ENCODE results near the gene P4HA3.

Gene P4HA3

GRCh38 chr11:74316772-74317505 is 5.5 kb upstream of the P4HA3 start:
- DNase-seq = no peak

- DNase-seq = no peak
Observed at GRCh38 chr11:74312326-74312725, 886 bp upstream of the P4HA3 start.

- no peak for DNase-seq
Observed at GRCh38 chr11:74310857-74311256, 583 bp downstream of the P4HA3 start.

- DNase-seq = no peak
Observed at GRCh38 chr11:74307434-74307833, 4.0 kb downstream of the P4HA3 start.

GRCh38 chr11:74306435-74307175 is 4.8 kb downstream of the P4HA3 start:
- no peak for DNase-seq

- DNase-seq = no peak
Observed at GRCh38 chr11:74299015-74299414, 12.4 kb downstream of the P4HA3 start.

- no peak for DNase-seq
Observed at GRCh38 chr11:74297484-74297883, 14.0 kb downstream of the P4HA3 start.

GRCh38 chr11:74288911-74289310 is 22.5 kb downstream of the P4HA3 start:
- no peak for DNase-seq

GRCh38 chr11:74288161-74288560 is 23.3 kb downstream of the P4HA3 start:
- no peak for DNase-seq

GRCh38 chr11:74284466-74284865 is 27.0 kb downstream of the P4HA3 start:
- no peak for DNase-seq

- no peak for DNase-seq
Observed at GRCh38 chr11:74283580-74284180, 27.8 kb downstream of the P4HA3 start.

- DNase-seq = no peak
Observed at GRCh38 chr11:74282914-74283371, 28.5 kb downstream of the P4HA3 start.

GRCh38 chr11:74282421-74282820 is 29.0 kb downstream of the P4HA3 start:
- DNase-seq = no peak

GRCh38 chr11:74280494-74280893 is 30.9 kb downstream of the P4HA3 start:
- DNase-seq = no peak

- DNase-seq = no peak
Observed at GRCh38 chr11:74279256-74279655, 32.2 kb downstream of the P4HA3 start.

GRCh38 chr11:74278721-74279161 is 32.7 kb downstream of the P4HA3 start:
- DNase-seq = no peak

- DNase-seq = no peak
Observed at GRCh38 chr11:74278103-74278502, 33.3 kb downstream of the P4HA3 start.

GRCh38 chr11:74276581-74276980 is 34.9 kb downstream of the P4HA3 start:
- no peak for DNase-seq

GRCh38 chr11:74272276-74272675 is 39.2 kb downstream of the P4HA3 start:
- DNase-seq = no peak

GRCh38 chr11:74269161-74269811 is 42.2 kb downstream of the P4HA3 start:
- DNase-seq = peak; percentile 20

- no peak for DNase-seq
Observed at GRCh38 chr11:74268456-74268855, 43.0 kb downstream of the P4HA3 start.

- DNase-seq = no peak
Observed at GRCh38 chr11:74267014-74267413, 44.4 kb downstream of the P4HA3 start.

GRCh38 chr11:74265256-74265655 is 46.2 kb downstream of the P4HA3 start:
- no peak for DNase-seq
